WTC11 (cell line): ENCODE data around the gene PFDN2. TPM values are rescaled to one million over a fixed set of nuclear protein-coding genes. Genes with fewer than 3 reads are reported as not detected.

Source experiments
- ATAC-seq: fragments of 200-7000 bp; cut with Tn5 transposase; 2 replicates; pipeline ENCODE4 v1.10.0; 2021; ENCODE audit warnings: mild to moderate bottlenecking, moderate library complexity
- CTCF ChIA-PET: fragments of 300-600 bp; sonication (Branson Sonifier 250); formaldehyde crosslinking; loops from one replicate; lab custom pipeline; 2021; ENCODE audit warnings: antibody characterized with exemption; lab: Charles Lee
- POLR2A ChIA-PET: fragments of 350-600 bp; sonication (Branson Sonifier 250); formaldehyde crosslinking; loops from one replicate; lab custom pipeline; 2021; ENCODE audit warnings: antibody characterized with exemption; lab: Charles Lee
- DNase-seq: peaks from one replicate; pipeline ENCODE4 v3.0.0; 2021; ENCODE audit warnings: low spot score
- H3K27ac Mint-ChIP-seq: 2 replicates; pipeline ENCODE4 v1.8.0; 2021; ENCODE audit warnings: mixed read lengths
- H3K27me3 Mint-ChIP-seq: 2 replicates; pipeline ENCODE4 v1.8.0; 2021; ENCODE audit warnings: low read depth, mild to moderate bottlenecking, moderate library complexity, mixed read lengths
- H3K36me3 Mint-ChIP-seq: 2 replicates; pipeline ENCODE4 v1.8.0; 2021; ENCODE audit warnings: mixed read lengths
- H3K4me1 Mint-ChIP-seq: 2 replicates; pipeline ENCODE4 v1.8.0; 2022; ENCODE audit warnings: mixed read lengths
- H3K4me3 Mint-ChIP-seq: 2 replicates; pipeline ENCODE4 v1.8.0; 2021; ENCODE audit warnings: mild to moderate bottlenecking, moderate library complexity, mixed read lengths
- H3K9me3 Mint-ChIP-seq: 2 replicates; pipeline ENCODE4 v1.8.0; 2021; ENCODE audit warnings: mixed read lengths
- CBFB ChIP-seq: sonication (generic); formaldehyde crosslinking; IDR thresholded peaks from 2 replicates; pipeline ENCODE4 v1.8.1; 2022; ENCODE audit warnings: mild to moderate bottlenecking, low read depth, missing genetic modification reagents
- E2F1 ChIP-seq: sonication (generic); formaldehyde crosslinking; IDR thresholded peaks from 2 replicates; pipeline ENCODE4 v1.8.0; 2022; ENCODE audit warnings: mild to moderate bottlenecking, missing genetic modification reagents
- E2F5 ChIP-seq: sonication (generic); formaldehyde crosslinking; IDR thresholded peaks from 2 replicates; pipeline ENCODE4 v1.8.1; 2022; ENCODE audit warnings: mild to moderate bottlenecking, moderate library complexity, missing genetic modification reagents
- EMX1 ChIP-seq: fragments of 250-450 bp; sonication (Bioruptor Pico); IDR thresholded peaks from 2 replicates; pipeline ENCODE4 v1.8.0; 2021; ENCODE audit warnings: mild to moderate bottlenecking
- GTF2I ChIP-seq: fragments of 250-450 bp; sonication (Bioruptor Pico); conservative IDR thresholded peaks from 2 replicates; pipeline ENCODE4 v1.4.0; 2021; ENCODE audit warnings: mild to moderate bottlenecking
- HMGA2 ChIP-seq: fragments of 250-450 bp; sonication (Bioruptor Pico); IDR thresholded peaks from 2 replicates; pipeline ENCODE4 v1.4.0; 2021; ENCODE audit warnings: mild to moderate bottlenecking, moderate library complexity
- JAZF1 ChIP-seq: fragments of 250-450 bp; sonication (Bioruptor Pico); IDR thresholded peaks from 2 replicates; pipeline ENCODE4 v1.9.0; 2021; ENCODE audit warnings: moderate library complexity, mild to moderate bottlenecking, inconsistent platforms
- MLX ChIP-seq: sonication (generic); formaldehyde crosslinking; IDR thresholded peaks from 2 replicates; pipeline ENCODE4 v1.8.1; 2023; ENCODE audit warnings: mild to moderate bottlenecking, missing genetic modification reagents, moderate library complexity
- MXD4 ChIP-seq: fragments of 250-450 bp; sonication (Bioruptor Pico); IDR thresholded peaks from 2 replicates; pipeline ENCODE4 v1.8.0; 2021; ENCODE audit warnings: mild to moderate bottlenecking, moderate library complexity, borderline replicate concordance
- MYBL2 ChIP-seq: sonication (generic); formaldehyde crosslinking; IDR thresholded peaks from 2 replicates; pipeline ENCODE4 v1.8.1; 2023; ENCODE audit warnings: mild to moderate bottlenecking, moderate library complexity, missing genetic modification reagents
- NFATC4 ChIP-seq: fragments of 250-450 bp; sonication (Bioruptor Pico); IDR thresholded peaks from 2 replicates; pipeline ENCODE4 v1.9.0; 2021; ENCODE audit warnings: mild to moderate bottlenecking
- PRRX2 ChIP-seq: fragments of 250-450 bp; sonication (Bioruptor Pico); IDR thresholded peaks from 2 replicates; pipeline ENCODE4 v1.8.0; 2021; ENCODE audit warnings: mild to moderate bottlenecking
- RELA ChIP-seq: sonication (generic); formaldehyde crosslinking; IDR thresholded peaks from 2 replicates; pipeline ENCODE4 v1.8.1; 2022; ENCODE audit warnings: missing genetic modification reagents, mild to moderate bottlenecking, borderline replicate concordance
- SOX15 ChIP-seq: fragments of 250-450 bp; sonication (Bioruptor Pico); IDR thresholded peaks from 2 replicates; pipeline ENCODE4 v1.9.0; 2021; ENCODE audit warnings: mild to moderate bottlenecking
- TEAD4 ChIP-seq: sonication (generic); formaldehyde crosslinking; IDR thresholded peaks from 2 replicates; pipeline ENCODE4 v1.8.0; 2022; ENCODE audit warnings: mild to moderate bottlenecking, missing genetic modification reagents
- TP53 ChIP-seq: sonication (generic); formaldehyde crosslinking; IDR thresholded peaks from 2 replicates; pipeline ENCODE4 v1.8.1; 2023; ENCODE audit warnings: mild to moderate bottlenecking, missing genetic modification reagents
- ZNF281 ChIP-seq: sonication (generic); formaldehyde crosslinking; IDR thresholded peaks from 2 replicates; pipeline ENCODE4 v1.8.0; 2023; ENCODE audit warnings: mild to moderate bottlenecking, missing genetic modification reagents
- ZNF396 ChIP-seq: fragments of 250-450 bp; sonication (Bioruptor Pico); IDR thresholded peaks from 2 replicates; pipeline ENCODE4 v1.8.0; 2021; ENCODE audit warnings: mild to moderate bottlenecking, moderate library complexity, borderline replicate concordance
- ZSCAN18 ChIP-seq: fragments of 250-450 bp; sonication (Bioruptor Pico); IDR thresholded peaks from 2 replicates; pipeline ENCODE4 v2.1.2; 2022; ENCODE audit warnings: mild to moderate bottlenecking, moderate library complexity
- total RNA-seq: library from RNA; stranded (reverse); gene quantifications from 3 replicates; pipeline ENCODE4 v1.2.3, GENCODE V29; 2021
- TF ChIP-seq, protein P1 (sequence below): sonication (generic); formaldehyde crosslinking; IDR thresholded peaks from 2 replicates; pipeline ENCODE4 v1.8.0; 2022; ENCODE audit warnings: mild to moderate bottlenecking, missing genetic modification reagents
- TF ChIP-seq, protein P2 (sequence below): fragments of 250-450 bp; sonication (Bioruptor Pico); IDR thresholded peaks from 2 replicates; pipeline ENCODE4 v1.9.0; 2021; ENCODE audit warnings: mild to moderate bottlenecking
- TF ChIP-seq, protein P3 (sequence below): sonication (generic); formaldehyde crosslinking; IDR thresholded peaks from 2 replicates; pipeline ENCODE4 v1.8.1; 2022; ENCODE audit warnings: missing genetic modification reagents, borderline replicate concordance
- TF ChIP-seq, protein P4 (sequence below): fragments of 200-600 bp; IDR thresholded peaks from 2 replicates; pipeline ENCODE4 v1.8.0; 2022; ENCODE audit warnings: antibody characterized with exemption

The PFDN2 gene
- total RNA-seq, 1 experiment from 2014 or later, result 92.6 TPM

- CTCF ChIA-PET, result interaction anchor here (1.3 kb wide), 1 partner anchor 37 kb away, joined by 3 read pairs; the partner anchor contains the start of gene PPOX
- TF ChIP-seq CBFB (CRISPR knock-in tag) (no peak), ZSCAN18 (no peak), PRRX2 (no peak), EMX1 (CRISPR knock-in tag) (no peak), MYBL2 (CRISPR knock-in tag) (no peak), GTF2I (CRISPR knock-in tag) (no peak)
- TF ChIP-seq, protein P1, sequence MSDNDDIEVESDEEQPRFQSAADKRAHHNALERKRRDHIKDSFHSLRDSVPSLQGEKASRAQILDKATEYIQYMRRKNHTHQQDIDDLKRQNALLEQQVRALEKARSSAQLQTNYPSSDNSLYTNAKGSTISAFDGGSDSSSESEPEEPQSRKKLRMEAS (CRISPR knock-in tag), result no peak
- TF ChIP-seq, protein P2, sequence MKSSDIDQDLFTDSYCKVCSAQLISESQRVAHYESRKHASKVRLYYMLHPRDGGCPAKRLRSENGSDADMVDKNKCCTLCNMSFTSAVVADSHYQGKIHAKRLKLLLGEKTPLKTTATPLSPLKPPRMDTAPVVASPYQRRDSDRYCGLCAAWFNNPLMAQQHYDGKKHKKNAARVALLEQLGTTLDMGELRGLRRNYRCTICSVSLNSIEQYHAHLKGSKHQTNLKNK (CRISPR knock-in tag), result no peak
- TF ChIP-seq, protein P3, sequence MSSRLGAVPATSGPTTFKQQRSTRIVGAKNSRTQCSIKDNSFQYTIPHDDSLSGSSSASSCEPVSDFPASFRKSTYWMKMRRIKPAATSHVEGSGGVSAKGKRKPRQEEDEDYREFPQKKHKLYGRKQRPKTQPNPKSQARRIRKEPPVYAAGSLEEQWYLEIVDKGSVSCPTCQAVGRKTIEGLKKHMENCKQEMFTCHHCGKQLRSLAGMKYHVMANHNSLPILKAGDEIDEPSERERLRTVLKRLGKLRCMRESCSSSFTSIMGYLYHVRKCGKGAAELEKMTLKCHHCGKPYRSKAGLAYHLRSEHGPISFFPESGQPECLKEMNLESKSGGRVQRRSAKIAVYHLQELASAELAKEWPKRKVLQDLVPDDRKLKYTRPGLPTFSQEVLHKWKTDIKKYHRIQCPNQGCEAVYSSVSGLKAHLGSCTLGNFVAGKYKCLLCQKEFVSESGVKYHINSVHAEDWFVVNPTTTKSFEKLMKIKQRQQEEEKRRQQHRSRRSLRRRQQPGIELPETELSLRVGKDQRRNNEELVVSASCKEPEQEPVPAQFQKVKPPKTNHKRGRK (CRISPR knock-in tag), result no peak
- peaks cover 20% of the 10 kb centered on the region for H3K4me1 Mint-ChIP-seq
These were observed 11.0 kb upstream of the PFDN2 start for GRCh38 chr1:161128591-161129420.

DNA sequence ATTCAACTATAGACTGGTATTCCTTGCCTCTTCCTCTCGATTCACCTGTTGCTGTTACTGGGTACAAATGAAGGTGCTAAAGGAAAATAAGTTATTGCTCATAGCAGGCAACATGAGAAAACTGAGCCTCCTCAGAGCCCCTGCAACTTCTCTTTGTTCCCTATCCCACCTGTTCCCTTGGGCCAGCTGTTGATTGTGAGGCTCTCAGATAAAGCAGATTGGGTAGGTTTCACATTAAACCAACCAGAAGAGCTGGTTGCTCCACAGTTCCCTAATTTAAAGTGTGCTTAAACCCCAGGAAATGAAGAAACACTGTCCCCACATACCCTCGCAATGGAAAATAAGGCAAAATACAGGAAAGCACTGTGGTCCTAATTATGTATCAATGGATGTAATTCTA lies 9.8 kb upstream of the PFDN2 start:
- H3K9me3 Mint-ChIP-seq, result no peaks in the 10 kb centered on the region
- H3K4me3 Mint-ChIP-seq, result no peak overlapping the region
- peaks cover 20% of the 10 kb centered on the region for H3K4me1 Mint-ChIP-seq
- ChIA-PET CTCF (interaction anchor here (1.3 kb wide), 1 partner anchor 38 kb away, joined by 3 read pairs; the partner anchor contains the start of gene PPOX), POLR2A (interaction anchor here (1.9 kb wide), 1 partner anchor 10 kb away, joined by 4 read pairs; the partner anchor contains the start of genes NIT1 and PFDN2)
- H3K36me3 Mint-ChIP-seq, result peaks cover 56% of the 10 kb centered on the region
- ATAC-seq, result no peak
- DNase-seq, result no peak
- H3K27me3 Mint-ChIP-seq, result no peaks in the 10 kb centered on the region
- H3K27ac Mint-ChIP-seq, result no peak overlapping the region
- TF ChIP-seq E2F1 (CRISPR knock-in tag) (no peak), TEAD4 (CRISPR knock-in tag) (no peak), ZNF396 (no peak), SOX15 (CRISPR knock-in tag) (no peak), NFATC4 (CRISPR knock-in tag) (no peak), MXD4 (CRISPR knock-in tag) (no peak), ZNF281 (CRISPR knock-in tag) (no peak), MLX (CRISPR knock-in tag) (no peak), RELA (CRISPR knock-in tag) (no peak), E2F5 (CRISPR knock-in tag) (no peak), TP53 (CRISPR knock-in tag) (no peak), HMGA2 (CRISPR knock-in tag) (no peak), JAZF1 (no peak)
- TF ChIP-seq, protein P4, sequence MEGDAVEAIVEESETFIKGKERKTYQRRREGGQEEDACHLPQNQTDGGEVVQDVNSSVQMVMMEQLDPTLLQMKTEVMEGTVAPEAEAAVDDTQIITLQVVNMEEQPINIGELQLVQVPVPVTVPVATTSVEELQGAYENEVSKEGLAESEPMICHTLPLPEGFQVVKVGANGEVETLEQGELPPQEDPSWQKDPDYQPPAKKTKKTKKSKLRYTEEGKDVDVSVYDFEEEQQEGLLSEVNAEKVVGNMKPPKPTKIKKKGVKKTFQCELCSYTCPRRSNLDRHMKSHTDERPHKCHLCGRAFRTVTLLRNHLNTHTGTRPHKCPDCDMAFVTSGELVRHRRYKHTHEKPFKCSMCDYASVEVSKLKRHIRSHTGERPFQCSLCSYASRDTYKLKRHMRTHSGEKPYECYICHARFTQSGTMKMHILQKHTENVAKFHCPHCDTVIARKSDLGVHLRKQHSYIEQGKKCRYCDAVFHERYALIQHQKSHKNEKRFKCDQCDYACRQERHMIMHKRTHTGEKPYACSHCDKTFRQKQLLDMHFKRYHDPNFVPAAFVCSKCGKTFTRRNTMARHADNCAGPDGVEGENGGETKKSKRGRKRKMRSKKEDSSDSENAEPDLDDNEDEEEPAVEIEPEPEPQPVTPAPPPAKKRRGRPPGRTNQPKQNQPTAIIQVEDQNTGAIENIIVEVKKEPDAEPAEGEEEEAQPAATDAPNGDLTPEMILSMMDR, result no peak

More at GRCh38 chr1:161128591-161129420, 11.0 kb upstream of the PFDN2 start:
- H3K27ac Mint-ChIP-seq, result no peak overlapping the region
- H3K9me3 Mint-ChIP-seq, result no peaks in the 10 kb centered on the region
- DNase-seq (no peak), ATAC-seq (no peak)
- H3K4me3 Mint-ChIP-seq, result no peak overlapping the region
- peaks cover 44% of the 10 kb centered on the region for H3K36me3 Mint-ChIP-seq
- POLR2A ChIA-PET, result interaction anchor here (1.9 kb wide), 1 partner anchor 11 kb away, joined by 4 read pairs; the partner anchor contains the start of genes NIT1 and PFDN2
- H3K27me3 Mint-ChIP-seq, result no peaks in the 10 kb centered on the region
